Stimulated activated naive CD4-positive, alpha-beta T cell (primary cell): ENCODE results near the gene RCL1.

ENCODE experiments used
- DNase-seq, 6 experiments: peaks; one replicate each; lab custom pipeline; 2025; lab: John Stamatoyannopoulos, UW

Gene RCL1

DNA sequence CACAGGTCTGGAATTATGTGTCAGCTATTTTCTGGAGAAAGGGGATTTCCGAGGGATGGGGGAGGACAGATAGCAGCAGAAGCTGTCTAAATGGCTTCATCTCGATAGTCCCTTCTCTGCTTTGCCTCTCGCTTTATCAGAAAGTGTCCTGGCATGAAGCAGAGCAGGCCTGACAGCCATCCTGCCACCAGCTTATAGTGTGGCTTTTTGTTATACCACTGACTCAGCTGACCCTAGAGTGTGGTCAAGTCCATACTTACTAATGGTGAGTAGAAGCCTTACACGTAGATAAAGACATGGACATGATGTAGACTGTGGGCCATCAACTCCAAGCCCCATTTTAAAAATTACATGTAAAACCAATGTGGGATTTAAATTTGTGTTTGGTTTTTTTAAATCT, 50.0 kb downstream of the RCL1 start:
- no peak for DNase-seq

DNA sequence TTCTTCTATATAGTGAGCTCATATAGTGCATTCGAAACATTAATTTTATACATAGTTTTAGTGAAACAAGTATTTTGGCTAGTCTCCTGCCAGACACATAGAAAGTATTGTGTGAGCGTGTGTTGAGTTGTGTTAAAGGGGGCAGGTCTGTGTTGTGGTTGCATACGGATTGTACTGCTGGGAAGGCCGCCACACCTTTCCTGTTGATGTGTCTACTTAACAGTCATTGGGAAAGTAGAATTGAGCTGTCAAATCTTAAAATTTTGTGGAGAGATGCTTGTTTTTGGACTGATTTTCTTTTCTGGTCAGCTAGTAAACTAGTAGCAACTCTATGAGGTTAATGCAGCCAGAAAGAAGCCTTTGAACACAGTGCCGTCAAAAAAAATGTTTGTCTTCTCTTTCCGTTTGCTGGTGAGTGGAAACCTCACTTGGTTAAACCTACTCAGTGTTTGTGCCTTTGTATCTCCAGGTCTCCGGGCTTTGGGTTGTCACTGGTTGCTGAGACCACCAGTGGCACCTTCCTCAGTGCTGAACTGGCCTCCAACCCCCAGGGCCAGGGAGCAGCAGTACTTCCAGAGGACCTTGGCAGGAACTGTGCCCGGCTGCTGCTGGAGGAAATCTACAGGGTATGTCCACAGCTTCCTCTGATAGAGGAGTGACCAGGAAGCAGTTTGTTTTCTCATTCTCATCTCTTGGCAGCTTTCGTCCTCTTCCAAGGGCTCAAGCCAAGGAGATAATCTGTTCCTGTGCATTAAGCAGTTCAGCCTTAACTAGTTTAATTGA, 51.5 kb downstream of the RCL1 start:
- no peak for DNase-seq

- no peak for DNase-seq
These were observed 56.6 kb downstream of the RCL1 start for GRCh38 chr9:4849369-4849768.

DNA sequence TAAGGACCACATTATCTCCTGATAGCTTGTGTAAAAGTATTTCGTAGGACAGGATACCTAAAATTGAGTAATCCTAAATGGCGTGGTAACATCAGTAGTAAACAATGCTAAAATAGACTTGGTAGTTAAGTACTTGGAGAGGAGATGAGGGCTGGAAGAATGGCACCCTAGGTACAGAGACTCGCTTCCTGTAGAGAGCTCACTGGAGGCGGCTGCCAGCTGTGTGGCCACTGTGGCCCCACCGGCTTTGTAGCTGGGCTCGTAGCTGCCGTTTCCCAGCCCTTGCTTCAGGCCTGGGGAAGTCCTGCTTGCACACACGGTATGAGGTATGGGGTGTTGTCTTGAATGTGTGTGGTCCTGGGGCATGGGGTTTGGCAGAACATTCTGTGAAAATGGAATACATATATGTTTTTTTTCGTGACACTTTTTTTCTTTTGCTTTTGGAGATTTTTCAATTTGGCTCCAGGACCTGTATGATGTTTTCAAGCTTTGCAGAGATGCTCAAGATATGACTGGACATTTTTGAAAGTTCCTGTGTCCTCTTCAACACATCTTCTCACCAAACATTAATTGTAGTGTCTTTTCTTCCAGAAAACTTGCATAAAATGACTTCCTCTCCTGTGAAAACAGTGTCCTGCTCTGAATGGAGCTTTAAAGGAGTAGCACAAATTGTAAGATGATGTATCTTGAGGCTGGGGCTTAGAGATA, 58.0 kb downstream of the RCL1 start:
- no peak for DNase-seq

- DNase-seq, result no peak
These were observed 59.7 kb downstream of the RCL1 start for GRCh38 chr9:4852419-4852818.

DNA sequence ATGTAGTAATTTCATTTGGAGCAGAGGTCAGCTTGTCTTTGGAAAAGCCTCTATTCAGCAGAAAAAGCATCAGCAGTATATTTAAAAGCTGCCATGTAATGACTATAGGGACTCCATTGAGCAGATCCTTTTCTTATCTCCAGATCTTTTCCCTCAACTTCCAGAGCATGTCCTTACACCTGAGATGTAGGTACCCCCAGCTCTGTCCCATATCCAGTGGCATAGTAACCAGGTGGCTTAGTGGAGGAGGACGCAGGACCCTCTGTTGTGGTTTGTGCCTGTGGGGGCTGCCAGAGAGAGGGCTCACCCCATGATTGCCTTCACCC, 61.5 kb downstream of the RCL1 start:
- no peak for DNase-seq

DNA sequence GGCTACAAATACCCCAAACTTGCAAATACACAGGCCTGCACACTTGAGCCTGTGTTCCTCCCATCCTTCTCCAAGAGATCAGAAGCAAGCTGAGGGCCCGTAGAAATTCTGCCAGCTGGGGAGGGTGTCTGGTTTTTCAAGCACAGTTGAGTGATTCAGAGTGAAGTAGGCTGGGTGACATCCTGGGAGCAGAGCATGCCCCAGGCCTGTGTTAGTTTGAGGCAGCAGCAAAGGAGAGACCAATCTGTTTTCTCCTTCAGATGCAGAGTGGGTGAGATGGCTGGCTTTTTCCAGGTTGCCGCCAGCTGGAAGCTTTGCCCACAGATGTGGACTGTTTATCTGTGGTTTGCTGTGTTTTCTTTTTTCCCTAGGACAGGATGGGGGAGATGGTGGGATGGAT, 63.1 kb downstream of the RCL1 start:
- no peak for DNase-seq

- no peak for DNase-seq
These were observed 64.5 kb downstream of the RCL1 start for GRCh38 chr9:4857163-4857810.

DNA sequence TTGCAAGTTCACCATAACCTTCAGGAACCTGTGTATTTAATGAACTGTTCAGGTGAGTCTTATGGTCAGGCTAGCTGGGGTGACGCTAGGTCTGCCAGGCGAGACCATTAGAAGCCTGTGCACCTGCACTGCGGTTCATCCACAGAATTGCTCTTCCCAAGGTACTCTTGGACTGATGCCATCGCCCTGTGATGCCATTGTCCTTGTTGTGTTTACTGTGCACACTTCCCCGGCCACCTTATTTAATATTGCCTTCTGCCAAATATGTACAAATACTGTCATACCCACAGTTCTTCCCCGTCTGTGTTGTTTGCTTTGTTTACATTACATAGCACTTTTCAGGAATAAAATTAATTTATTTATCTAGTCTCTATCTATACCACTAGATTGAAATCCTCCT, 66.3 kb downstream of the RCL1 start:
- DNase-seq, result no peak

- DNase-seq, result no peak
These were observed 67.6 kb downstream of the RCL1 start for GRCh38 chr9:4860383-4860782.

GRCh38 chr9:4861145-4861544, 68.4 kb downstream of the RCL1 start:
- DNase-seq, result no peak

- DNase-seq, result no peak
These were observed 69.2 kb downstream of the RCL1 start for GRCh38 chr9:4861736-4862451.

DNA sequence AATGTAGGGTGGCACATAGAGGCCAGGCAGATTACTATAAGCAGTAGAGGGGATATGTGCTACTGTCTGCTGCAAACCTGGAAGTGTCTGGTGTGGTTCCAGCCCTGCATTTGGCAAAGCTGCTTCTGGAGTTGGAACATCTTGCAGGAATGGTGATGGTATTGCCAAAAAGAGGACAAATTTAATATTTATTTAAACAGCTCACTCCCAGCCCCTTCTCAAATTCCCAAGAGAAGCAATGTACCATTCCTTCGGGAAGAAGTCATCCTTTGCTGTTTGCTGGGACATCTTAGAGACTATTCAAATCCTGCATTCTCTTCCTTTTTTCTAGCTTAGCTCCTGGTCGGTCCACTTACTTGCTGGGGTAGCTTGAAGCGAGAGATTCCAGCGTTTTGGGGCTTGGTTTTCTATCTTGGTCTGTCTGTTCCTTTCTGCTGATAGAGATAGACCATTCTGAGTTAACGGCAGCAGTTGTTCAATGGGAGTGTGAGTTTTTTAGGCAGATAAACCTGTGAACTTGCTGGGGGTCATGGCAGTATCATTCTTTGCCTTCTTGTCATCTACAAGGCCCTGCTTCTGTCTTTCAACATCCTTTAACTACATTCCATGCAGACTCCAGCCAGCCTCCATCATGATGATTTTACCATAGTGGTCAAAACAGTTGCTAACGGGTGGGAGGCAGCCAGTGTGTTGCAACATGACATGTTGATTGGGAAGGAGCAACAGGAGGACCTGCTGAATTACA, 69.9 kb downstream of the RCL1 start:
- DNase-seq, result no peak

DNA sequence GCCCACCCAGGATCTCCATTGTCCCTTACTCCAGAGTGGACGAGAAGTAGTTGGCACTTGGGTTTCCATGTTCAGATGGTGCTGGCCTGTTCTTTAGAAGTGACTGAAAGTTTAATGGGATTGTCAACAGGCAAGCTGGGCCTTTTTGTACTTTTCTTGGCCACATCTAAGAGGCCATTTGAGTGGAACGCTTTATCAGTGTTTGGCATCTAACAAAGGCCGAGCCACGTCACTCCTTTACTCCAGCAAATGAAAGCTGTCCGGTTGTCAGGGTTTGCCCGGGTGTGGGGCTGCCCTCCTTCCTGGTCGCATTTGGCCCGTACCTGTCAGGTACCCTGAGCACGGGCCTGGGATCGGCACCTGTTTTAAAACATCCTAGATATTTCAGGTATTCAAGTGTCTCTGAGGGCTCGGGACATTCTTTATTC, 71.5 kb downstream of the RCL1 start:
- DNase-seq, result no peak

DNA sequence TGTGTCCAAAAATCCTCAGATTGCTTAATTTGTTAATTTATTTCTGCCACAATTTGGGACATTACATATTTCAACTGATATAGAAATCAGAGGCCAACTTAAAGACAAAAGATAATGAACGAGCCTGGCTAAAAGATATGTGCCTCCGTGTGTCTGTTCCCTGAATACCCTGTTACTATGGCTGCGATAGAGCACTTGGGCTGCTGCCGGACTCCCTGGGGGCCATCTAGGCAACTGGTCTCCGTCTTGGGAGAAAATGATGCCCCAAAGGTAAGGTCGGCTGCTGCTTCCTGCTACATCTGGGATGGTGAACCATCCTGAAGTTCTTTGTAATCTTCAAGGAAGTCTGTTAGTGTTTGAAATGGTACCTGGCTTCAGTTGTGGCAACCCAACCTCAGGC, 72.0 kb downstream of the RCL1 start:
- no peak for DNase-seq

GRCh38 chr9:4865681-4866080, 72.9 kb downstream of the RCL1 start:
- DNase-seq, result no peak

GRCh38 chr9:4866239-4866969, 73.7 kb downstream of the RCL1 start:
- no peak for DNase-seq

DNA sequence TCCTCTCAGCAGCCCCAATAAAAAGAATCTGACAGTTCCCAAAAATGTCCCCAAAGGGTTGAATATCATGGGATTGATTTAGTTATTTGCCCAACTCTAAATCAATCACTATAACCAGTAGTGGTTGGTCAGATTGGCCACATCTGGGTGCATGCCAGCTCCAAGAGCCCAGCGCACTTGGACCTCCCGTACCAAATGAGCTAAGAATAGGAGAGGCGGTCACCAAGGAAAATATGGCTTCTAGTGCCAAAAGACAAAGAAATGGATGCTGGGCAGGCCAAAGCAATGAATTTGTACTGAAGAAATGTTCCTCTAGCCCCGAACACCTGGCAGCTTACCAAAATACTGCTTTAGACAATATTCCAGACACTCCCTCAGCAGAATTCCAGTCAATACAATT, 80.3 kb downstream of the RCL1 start:
- DNase-seq, result no peak

DNA sequence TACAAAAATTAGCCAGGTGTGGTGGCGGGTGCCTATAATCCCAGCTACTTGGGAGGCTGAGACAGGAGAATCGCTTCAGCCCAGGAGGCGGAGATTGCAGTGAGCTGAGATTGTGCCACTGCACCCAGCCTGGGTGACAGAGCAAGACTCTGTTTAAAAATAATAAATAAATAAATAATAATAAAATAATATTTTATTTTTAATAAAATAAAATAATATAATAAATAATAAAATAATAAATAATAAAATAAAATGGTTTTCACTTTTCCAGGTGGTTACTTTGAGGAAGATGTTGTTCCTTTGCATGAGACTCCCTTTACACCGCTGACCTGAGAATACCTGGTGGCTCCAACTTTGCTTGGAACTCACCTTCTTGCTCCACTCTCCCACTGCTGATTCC, 82.8 kb downstream of the RCL1 start:
- no peak for DNase-seq

- DNase-seq, result no peak
These were observed 86.4 kb downstream of the RCL1 start for GRCh38 chr9:4879115-4879558.

GRCh38 chr9:4883326-4883873, 90.7 kb downstream of the RCL1 start:
- DNase-seq, result no peak
